ENCODE data around the gene ING3.

DNA sequence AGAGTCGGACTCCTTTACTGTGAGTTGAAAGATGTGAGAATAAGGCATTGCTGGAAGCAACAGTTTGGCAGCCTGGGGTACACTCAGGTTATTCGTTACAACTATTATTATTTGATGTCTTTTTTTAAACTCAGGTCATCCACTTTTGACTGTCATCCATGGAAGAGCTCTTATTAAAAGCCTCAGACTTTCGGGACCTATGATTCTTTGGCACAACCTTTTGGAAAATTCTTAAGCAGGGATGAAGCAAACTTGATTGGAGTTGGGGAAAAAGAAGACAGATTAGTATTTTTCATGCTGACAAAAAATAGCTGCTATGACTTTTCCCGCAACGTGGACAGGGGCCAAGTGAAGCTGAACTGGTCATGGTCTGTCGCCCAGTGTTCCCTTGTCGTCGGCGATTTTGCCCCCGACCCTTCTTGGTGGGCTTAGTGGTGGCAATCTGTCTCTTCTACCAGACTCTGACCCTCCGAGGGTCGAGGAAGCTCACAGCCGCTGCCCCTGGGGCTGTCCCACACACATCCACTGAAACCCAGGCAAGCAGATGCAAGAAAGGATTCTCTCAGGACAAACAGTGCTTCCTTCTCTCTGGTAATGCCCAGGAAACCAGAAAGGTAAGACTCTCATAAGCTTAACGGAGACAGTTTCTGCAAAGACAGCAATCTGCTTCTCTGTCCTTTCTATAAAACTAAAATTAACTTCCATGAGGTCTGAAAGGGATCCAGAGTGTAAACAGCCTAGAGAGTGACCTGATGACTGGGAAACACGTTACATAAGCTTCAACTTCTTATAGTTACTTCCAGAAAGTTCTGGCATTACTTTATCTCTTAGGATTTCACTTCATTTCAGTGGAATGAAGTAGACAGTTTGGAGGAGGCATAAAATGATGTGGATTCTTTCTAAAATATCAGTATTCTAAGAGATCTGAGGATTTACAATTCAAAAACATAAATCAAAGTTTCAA, 39.0 kb downstream of the ING3 start:
- TF ChIP-seq SRF (IDR thresholded peaks at IDR 0.05; ENCODE audit: low read depth, low read length) (no peak), YY1 (IDR thresholded peaks at IDR 0.05; ENCODE audit: low read depth, low read length) (no peak), POLR2A (IDR thresholded peaks at IDR 0.05; ENCODE audit: control extremely low read depth in 1 of 2, low read depth in 2 of 2, low read length in 2 of 2) (no peak), ZNF274 (IDR thresholded peaks at IDR 0.05; ENCODE audit: borderline replicate concordance, extremely low read depth, low read length) (no peak), POLR2AphosphoS5 (IDR thresholded peaks at IDR 0.05; ENCODE audit: low read depth, low read length) (no peak), CTCF (IDR thresholded peaks at IDR 0.05; ENCODE audit: control extremely low read depth in 1 of 3, insufficient read depth in 1 of 3, low read depth in 1 of 3, low read length in 3 of 3) (no peak)
